GM10266 (cell line): ENCODE results near the gene KAZN.

Experiments used
- DNase-seq: peaks from one replicate; pipeline ENCODE4 v3.0.0; 2012; ENCODE audit errors: extremely low spot score
- TF ChIP-seq, protein P1 (sequence below): IDR thresholded peaks from 2 replicates; pipeline ENCODE4 v1.5.1; 2012; ENCODE audit warnings: mild to moderate bottlenecking, low read depth; ENCODE audit not compliant: control insufficient read depth, insufficient read depth; ENCODE audit errors: missing control alignments

Gene KAZN

GRCh38 chr1:15110867-15111230, 512.4 kb downstream of the KAZN start:
- no peak for DNase-seq
- TF ChIP-seq, protein P1, sequence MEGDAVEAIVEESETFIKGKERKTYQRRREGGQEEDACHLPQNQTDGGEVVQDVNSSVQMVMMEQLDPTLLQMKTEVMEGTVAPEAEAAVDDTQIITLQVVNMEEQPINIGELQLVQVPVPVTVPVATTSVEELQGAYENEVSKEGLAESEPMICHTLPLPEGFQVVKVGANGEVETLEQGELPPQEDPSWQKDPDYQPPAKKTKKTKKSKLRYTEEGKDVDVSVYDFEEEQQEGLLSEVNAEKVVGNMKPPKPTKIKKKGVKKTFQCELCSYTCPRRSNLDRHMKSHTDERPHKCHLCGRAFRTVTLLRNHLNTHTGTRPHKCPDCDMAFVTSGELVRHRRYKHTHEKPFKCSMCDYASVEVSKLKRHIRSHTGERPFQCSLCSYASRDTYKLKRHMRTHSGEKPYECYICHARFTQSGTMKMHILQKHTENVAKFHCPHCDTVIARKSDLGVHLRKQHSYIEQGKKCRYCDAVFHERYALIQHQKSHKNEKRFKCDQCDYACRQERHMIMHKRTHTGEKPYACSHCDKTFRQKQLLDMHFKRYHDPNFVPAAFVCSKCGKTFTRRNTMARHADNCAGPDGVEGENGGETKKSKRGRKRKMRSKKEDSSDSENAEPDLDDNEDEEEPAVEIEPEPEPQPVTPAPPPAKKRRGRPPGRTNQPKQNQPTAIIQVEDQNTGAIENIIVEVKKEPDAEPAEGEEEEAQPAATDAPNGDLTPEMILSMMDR = no peak

- no peak for DNase-seq
- TF ChIP-seq, protein P1 = no peak
Observed at GRCh38 chr1:15113146-15113545, 514.7 kb downstream of the KAZN start.

DNA sequence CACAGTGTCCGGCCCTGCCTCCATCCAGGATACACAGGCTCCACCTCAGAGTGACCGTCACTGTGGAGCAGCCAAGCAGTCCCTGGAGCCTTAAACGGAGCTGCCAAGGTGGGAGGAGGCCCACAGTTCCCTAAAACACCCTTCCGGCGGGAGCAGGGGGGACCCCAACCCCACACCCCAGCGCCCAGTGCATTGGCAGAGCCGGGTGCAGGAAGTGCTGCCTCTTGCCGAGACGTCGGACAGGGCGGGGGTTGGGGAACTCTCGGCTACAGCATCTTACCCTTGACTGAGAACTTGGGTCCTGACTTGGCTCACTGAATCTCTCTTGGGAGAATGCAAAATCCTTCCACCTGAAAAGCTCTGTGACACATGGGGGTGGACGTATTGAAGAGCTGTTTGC, 516.4 kb downstream of the KAZN start:
- DNase-seq = no peak
- TF ChIP-seq, protein P1 = no peak

DNA sequence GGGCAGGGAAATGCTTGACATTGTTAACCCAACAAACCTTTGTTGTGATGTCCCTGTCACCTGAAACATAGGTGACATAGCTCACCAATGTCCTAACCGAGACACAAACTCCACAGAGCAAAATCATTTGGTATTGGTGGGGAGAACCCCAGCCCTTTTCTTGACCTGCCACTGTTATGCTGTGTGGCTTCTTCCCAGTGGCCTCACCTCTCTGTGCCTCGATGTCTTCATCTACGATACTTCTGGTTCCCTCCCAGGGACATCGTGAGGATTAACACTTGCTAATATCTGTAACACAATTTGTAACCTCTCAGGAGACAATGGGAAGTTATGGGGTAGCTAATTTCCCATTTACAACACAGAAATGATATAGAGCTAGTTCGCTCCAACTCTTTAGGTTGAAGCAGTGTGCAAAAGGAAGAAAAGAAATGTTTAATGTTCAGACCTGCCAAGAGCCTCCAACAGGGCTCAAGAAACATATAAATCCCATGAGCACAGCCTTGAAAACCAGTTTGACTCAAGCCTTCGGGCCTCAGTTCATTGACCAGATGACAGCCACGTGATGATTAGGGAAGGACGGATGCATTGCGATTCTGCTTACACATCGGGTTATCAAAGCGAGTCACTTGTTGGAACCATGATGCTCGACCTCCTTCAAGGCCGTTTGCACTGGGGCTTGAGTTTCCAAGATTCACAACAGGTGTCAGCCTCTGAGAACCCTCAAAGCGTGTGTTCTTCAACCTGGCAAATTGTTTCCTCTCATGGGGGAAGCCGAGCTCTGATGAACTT, 517.3 kb downstream of the KAZN start:
- TF ChIP-seq, protein P1 = no peak
- no peak for DNase-seq

GRCh38 chr1:15116966-15117365, 518.5 kb downstream of the KAZN start:
- TF ChIP-seq, protein P1 = no peak
- DNase-seq = no peak

- DNase-seq = no peak
- TF ChIP-seq, protein P1 = no peak
Observed at GRCh38 chr1:15117671-15118325, 519.3 kb downstream of the KAZN start.

DNA sequence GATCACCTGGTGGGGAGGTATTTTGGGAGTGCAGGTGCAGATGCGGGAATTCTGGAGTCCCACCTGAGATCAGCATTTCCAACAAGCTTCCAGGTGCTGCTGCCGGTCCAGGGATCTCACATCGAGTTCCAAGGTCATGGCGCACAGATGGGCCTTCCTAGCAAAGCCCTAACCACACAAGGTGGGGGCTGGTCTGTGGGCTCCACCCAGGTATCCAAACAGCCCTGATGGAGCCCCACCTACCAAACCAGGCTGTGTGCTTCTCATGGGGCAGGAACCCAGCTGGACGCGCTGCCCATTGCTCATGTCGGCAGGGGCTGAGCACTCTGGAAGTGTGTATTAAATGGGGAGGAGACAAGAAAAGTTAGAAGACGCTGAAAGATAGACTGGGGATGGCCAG, 520.1 kb downstream of the KAZN start:
- TF ChIP-seq, protein P1 = no peak
- DNase-seq = no peak
